ENCODE measurements around the gene HOMER2. TPM values are rescaled to one million over a fixed set of nuclear protein-coding genes. Genes with fewer than 3 reads are reported as not detected.
A peak's percentile ranks its signal among the peaks of the same experiment; 100 is the strongest.

HOMER2 gene
- total RNA-seq, 2 donors from 2014 or later, result 2.3 to 5.8 TPM

GRCh38 chr15:82852941-82853561, 99.5 kb downstream of the HOMER2 start:
- Mint-ChIP-seq H3K27me3 (no peaks in the 10 kb centered on the region), H3K36me3 (ENCODE audit: low read depth) (no peaks in the 10 kb centered on the region), H3K27ac (no peak overlapping the region), H3K4me3 (no peak overlapping the region), H3K4me1 (peaks cover 10% of the 10 kb centered on the region)
- ATAC-seq (no peak), DNase-seq (no peak)
- no peaks in the 10 kb centered on the region for H3K9me3 ChIP-seq (ENCODE audit: control insufficient read depth, low read length, poor library complexity, severe bottlenecking)

- Mint-ChIP-seq H3K27me3 (no peaks in the 10 kb centered on the region), H3K4me1 (peaks cover 10% of the 10 kb centered on the region), H3K4me3 (no peak overlapping the region), H3K27ac (no peak overlapping the region), H3K36me3 (ENCODE audit: low read depth) (no peaks in the 10 kb centered on the region)
- H3K9me3 ChIP-seq (ENCODE audit: control insufficient read depth, low read length, poor library complexity, severe bottlenecking), result no peaks in the 10 kb centered on the region
- DNase-seq, result no peak
- ATAC-seq, result no peak
Observed at GRCh38 chr15:82851981-82852511, 100.5 kb downstream of the HOMER2 start.

GRCh38 chr15:82851306-82851850, 101.1 kb downstream of the HOMER2 start:
- H3K9me3 ChIP-seq (ENCODE audit: control insufficient read depth, low read length, poor library complexity, severe bottlenecking), result no peaks in the 10 kb centered on the region
- peaks cover 10% of the 10 kb centered on the region for H3K4me1 Mint-ChIP-seq
- H3K4me3 Mint-ChIP-seq, result no peak overlapping the region
- DNase-seq (no peak), ATAC-seq (no peak)
- no peaks in the 10 kb centered on the region for H3K27me3 Mint-ChIP-seq
- H3K36me3 Mint-ChIP-seq (ENCODE audit: low read depth), result no peaks in the 10 kb centered on the region
- no peak overlapping the region for H3K27ac Mint-ChIP-seq

GRCh38 chr15:82850731-82851130, 101.8 kb downstream of the HOMER2 start:
- no peak for DNase-seq
- no peaks in the 10 kb centered on the region for H3K9me3 ChIP-seq (ENCODE audit: control insufficient read depth, low read length, poor library complexity, severe bottlenecking)
- Mint-ChIP-seq H3K36me3 (ENCODE audit: low read depth) (no peaks in the 10 kb centered on the region), H3K27ac (no peak overlapping the region), H3K4me3 (no peak overlapping the region), H3K27me3 (no peaks in the 10 kb centered on the region), H3K4me1 (peaks cover 12% of the 10 kb centered on the region)
- no peak for ATAC-seq

GRCh38 chr15:82849556-82850512, 102.7 kb downstream of the HOMER2 start:
- DNase-seq (peak in 1 of 3 donors; percentile 33), ATAC-seq (peak; percentile 68)
- peaks cover 13% of the 10 kb centered on the region for H3K4me1 Mint-ChIP-seq
- H3K9me3 ChIP-seq (ENCODE audit: control insufficient read depth, low read length, poor library complexity, severe bottlenecking), result no peaks in the 10 kb centered on the region
- H3K27me3 Mint-ChIP-seq, result no peaks in the 10 kb centered on the region
- no peak overlapping the region for H3K4me3 Mint-ChIP-seq
- no peaks in the 10 kb centered on the region for H3K36me3 Mint-ChIP-seq (ENCODE audit: low read depth)
- H3K27ac Mint-ChIP-seq, result no peak overlapping the region

GRCh38 chr15:82848241-82848993, 104.1 kb downstream of the HOMER2 start:
- DNase-seq (no peak), ATAC-seq (no peak)
- no peak overlapping the region for H3K27ac Mint-ChIP-seq
- no peak overlapping the region for H3K4me3 Mint-ChIP-seq
- no peaks in the 10 kb centered on the region for H3K27me3 Mint-ChIP-seq
- no peaks in the 10 kb centered on the region for H3K36me3 Mint-ChIP-seq (ENCODE audit: low read depth)
- no peaks in the 10 kb centered on the region for H3K9me3 ChIP-seq (ENCODE audit: control insufficient read depth, low read length, poor library complexity, severe bottlenecking)
- peaks cover 15% of the 10 kb centered on the region for H3K4me1 Mint-ChIP-seq

GRCh38 chr15:82847703-82848102, 104.8 kb downstream of the HOMER2 start:
- H3K9me3 ChIP-seq (ENCODE audit: control insufficient read depth, low read length, poor library complexity, severe bottlenecking), result no peaks in the 10 kb centered on the region
- Mint-ChIP-seq H3K27me3 (no peaks in the 10 kb centered on the region), H3K27ac (no peak overlapping the region), H3K36me3 (ENCODE audit: low read depth) (no peaks in the 10 kb centered on the region), H3K4me1 (peaks cover 15% of the 10 kb centered on the region), H3K4me3 (no peak overlapping the region)
- DNase-seq (no peak), ATAC-seq (no peak)

GRCh38 chr15:82846621-82847020, 105.9 kb downstream of the HOMER2 start:
- Mint-ChIP-seq H3K36me3 (ENCODE audit: low read depth) (no peaks in the 10 kb centered on the region), H3K27ac (no peak overlapping the region), H3K4me3 (no peak overlapping the region), H3K27me3 (no peaks in the 10 kb centered on the region), H3K4me1 (peaks cover 13% of the 10 kb centered on the region)
- no peaks in the 10 kb centered on the region for H3K9me3 ChIP-seq (ENCODE audit: control insufficient read depth, low read length, poor library complexity, severe bottlenecking)
- DNase-seq, result no peak
- ATAC-seq, result no peak

- no peak for DNase-seq
- H3K9me3 ChIP-seq (ENCODE audit: control insufficient read depth, low read length, poor library complexity, severe bottlenecking), result no peaks in the 10 kb centered on the region
- ATAC-seq, result no peak
- Mint-ChIP-seq H3K27me3 (no peaks in the 10 kb centered on the region), H3K27ac (no peak overlapping the region), H3K4me3 (no peak overlapping the region), H3K36me3 (ENCODE audit: low read depth) (no peaks in the 10 kb centered on the region), H3K4me1 (peaks cover 13% of the 10 kb centered on the region)
Observed at GRCh38 chr15:82845686-82846085, 106.8 kb downstream of the HOMER2 start.

GRCh38 chr15:82843566-82843965, 109.0 kb downstream of the HOMER2 start:
- H3K9me3 ChIP-seq (ENCODE audit: control insufficient read depth, low read length, poor library complexity, severe bottlenecking), result no peaks in the 10 kb centered on the region
- H3K36me3 Mint-ChIP-seq (ENCODE audit: low read depth), result no peaks in the 10 kb centered on the region
- H3K27ac Mint-ChIP-seq, result no peak overlapping the region
- H3K4me3 Mint-ChIP-seq, result no peak overlapping the region
- ATAC-seq (no peak), DNase-seq (no peak)
- H3K27me3 Mint-ChIP-seq, result no peaks in the 10 kb centered on the region
- H3K4me1 Mint-ChIP-seq, result peaks cover 7% of the 10 kb centered on the region

GRCh38 chr15:82840166-82840565, 112.4 kb downstream of the HOMER2 start:
- no peaks in the 10 kb centered on the region for H3K27me3 Mint-ChIP-seq
- H3K9me3 ChIP-seq (ENCODE audit: control insufficient read depth, low read length, poor library complexity, severe bottlenecking), result no peaks in the 10 kb centered on the region
- peaks cover 6% of the 10 kb centered on the region for H3K36me3 Mint-ChIP-seq (ENCODE audit: low read depth)
- H3K4me3 Mint-ChIP-seq, result peak overlapping the region; percentile 45
- DNase-seq (no peak), ATAC-seq (no peak)
- peaks cover 7% of the 10 kb centered on the region for H3K4me1 Mint-ChIP-seq
- no peak overlapping the region for H3K27ac Mint-ChIP-seq

- peaks cover 8% of the 10 kb centered on the region for H3K36me3 Mint-ChIP-seq (ENCODE audit: low read depth)
- no peak for DNase-seq
- no peaks in the 10 kb centered on the region for H3K27me3 Mint-ChIP-seq
- no peaks in the 10 kb centered on the region for H3K9me3 ChIP-seq (ENCODE audit: control insufficient read depth, low read length, poor library complexity, severe bottlenecking)
- no peak overlapping the region for H3K27ac Mint-ChIP-seq
- ATAC-seq, result no peak
- no peak overlapping the region for H3K4me3 Mint-ChIP-seq
- peaks cover 2% of the 10 kb centered on the region for H3K4me1 Mint-ChIP-seq
Observed at GRCh38 chr15:82839136-82839535, 113.4 kb downstream of the HOMER2 start.

Measured in T-helper 17 cell (primary cell).